ENCODE data around the gene CTSO. TPM values are rescaled to one million over a fixed set of nuclear protein-coding genes. Genes with fewer than 3 reads are reported as not detected.

Gene CTSO
- total and polyA plus RNA-seq, 2 experiments from 2014 or later = 0.44 to 0.83 TPM

DNA sequence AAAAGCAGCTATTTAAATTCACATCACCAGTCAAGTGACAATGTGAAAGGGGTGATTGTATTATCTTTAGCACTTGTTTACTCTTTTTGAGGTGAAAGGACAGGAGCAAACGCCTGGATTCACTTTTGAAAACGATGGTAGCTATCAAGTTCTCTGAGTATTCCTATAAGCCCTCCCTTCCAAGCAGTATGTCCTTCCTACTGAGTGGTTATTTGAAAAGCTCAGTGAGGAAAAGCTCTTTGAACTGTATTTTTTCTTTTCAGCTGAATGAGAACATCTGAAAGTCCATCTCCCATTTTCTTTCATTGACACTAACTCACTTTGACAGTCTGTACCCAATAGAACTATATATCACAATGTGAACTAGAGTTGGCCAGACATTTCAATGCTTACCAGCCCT is 9.1 kb upstream of the CTSO start:
- no peak for TF ChIP-seq EZH2 (IDR thresholded peaks at IDR 0.05; ENCODE audit: low read depth, unreplicated experiment)
- no peak for TF ChIP-seq JUNB (IDR thresholded peaks at IDR 0.05; ENCODE audit: unreplicated experiment)
- ATAC-seq = no peak
- no peaks in the 10 kb centered on the region for H3K9me3 Mint-ChIP-seq

GRCh38 chr4:155961575-155961974 is 7.9 kb upstream of the CTSO start:
- Histone ChIP-seq H3F3A (replicated peaks; ENCODE audit: low read depth) (no peaks in the 10 kb centered on the region), H3K4me2 (no peak overlapping the region), H3K36me3 (ENCODE audit: insufficient read depth) (no peaks in the 10 kb centered on the region), H3K27ac (ENCODE audit: low read depth) (no peak overlapping the region), H3K79me2 (replicated peaks; ENCODE audit: insufficient read depth) (no peaks in the 10 kb centered on the region), H3K4me1 (ENCODE audit: insufficient read depth) (no peaks in the 10 kb centered on the region; the same call in 1 of the 2 replicates), H3K4me3 (no peak overlapping the region), H3K9me2 (ENCODE audit: insufficient read depth) (0 out of 2 replicates have a peak, but pooled peaks cover 6% of the 10 kb centered on the region), H2AFZ (no peak overlapping the region), H3K27me3 (ENCODE audit: insufficient read depth) (no peaks in the 10 kb centered on the region), H4K20me1 (replicated peaks; ENCODE audit: insufficient read depth) (no peaks in the 10 kb centered on the region)
- ATAC-seq (no peak), DNase-seq (ENCODE audit: low spot score) (no peak)
- H3K4me1 Mint-ChIP-seq = peaks cover 5% of the 10 kb centered on the region; the same call in 2 of the 3 replicates
- H3K36me3 Mint-ChIP-seq (ENCODE audit: low read depth) = no peaks in the 10 kb centered on the region
- H3K9me3 Mint-ChIP-seq = no peaks in the 10 kb centered on the region
- no peak overlapping the region for H3K4me3 Mint-ChIP-seq
- TF ChIP-seq, protein P1, sequence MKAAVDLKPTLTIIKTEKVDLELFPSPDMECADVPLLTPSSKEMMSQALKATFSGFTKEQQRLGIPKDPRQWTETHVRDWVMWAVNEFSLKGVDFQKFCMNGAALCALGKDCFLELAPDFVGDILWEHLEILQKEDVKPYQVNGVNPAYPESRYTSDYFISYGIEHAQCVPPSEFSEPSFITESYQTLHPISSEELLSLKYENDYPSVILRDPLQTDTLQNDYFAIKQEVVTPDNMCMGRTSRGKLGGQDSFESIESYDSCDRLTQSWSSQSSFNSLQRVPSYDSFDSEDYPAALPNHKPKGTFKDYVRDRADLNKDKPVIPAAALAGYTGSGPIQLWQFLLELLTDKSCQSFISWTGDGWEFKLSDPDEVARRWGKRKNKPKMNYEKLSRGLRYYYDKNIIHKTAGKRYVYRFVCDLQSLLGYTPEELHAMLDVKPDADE (IDR thresholded peaks at IDR 0.05) = no peak
- TF ChIP-seq JUNB (IDR thresholded peaks at IDR 0.05; ENCODE audit: unreplicated experiment) (no peak), STAT1 (IDR thresholded peaks at IDR 0.05; ENCODE audit: unreplicated experiment) (no peak), ZNF331 (CRISPR knock-in tag; IDR thresholded peaks at IDR 0.05; ENCODE audit: low read depth) (no peak), EZH2phosphoT487 (IDR thresholded peaks at IDR 0.05; ENCODE audit: unreplicated experiment) (no peak)
- TF ChIP-seq, protein P2, sequence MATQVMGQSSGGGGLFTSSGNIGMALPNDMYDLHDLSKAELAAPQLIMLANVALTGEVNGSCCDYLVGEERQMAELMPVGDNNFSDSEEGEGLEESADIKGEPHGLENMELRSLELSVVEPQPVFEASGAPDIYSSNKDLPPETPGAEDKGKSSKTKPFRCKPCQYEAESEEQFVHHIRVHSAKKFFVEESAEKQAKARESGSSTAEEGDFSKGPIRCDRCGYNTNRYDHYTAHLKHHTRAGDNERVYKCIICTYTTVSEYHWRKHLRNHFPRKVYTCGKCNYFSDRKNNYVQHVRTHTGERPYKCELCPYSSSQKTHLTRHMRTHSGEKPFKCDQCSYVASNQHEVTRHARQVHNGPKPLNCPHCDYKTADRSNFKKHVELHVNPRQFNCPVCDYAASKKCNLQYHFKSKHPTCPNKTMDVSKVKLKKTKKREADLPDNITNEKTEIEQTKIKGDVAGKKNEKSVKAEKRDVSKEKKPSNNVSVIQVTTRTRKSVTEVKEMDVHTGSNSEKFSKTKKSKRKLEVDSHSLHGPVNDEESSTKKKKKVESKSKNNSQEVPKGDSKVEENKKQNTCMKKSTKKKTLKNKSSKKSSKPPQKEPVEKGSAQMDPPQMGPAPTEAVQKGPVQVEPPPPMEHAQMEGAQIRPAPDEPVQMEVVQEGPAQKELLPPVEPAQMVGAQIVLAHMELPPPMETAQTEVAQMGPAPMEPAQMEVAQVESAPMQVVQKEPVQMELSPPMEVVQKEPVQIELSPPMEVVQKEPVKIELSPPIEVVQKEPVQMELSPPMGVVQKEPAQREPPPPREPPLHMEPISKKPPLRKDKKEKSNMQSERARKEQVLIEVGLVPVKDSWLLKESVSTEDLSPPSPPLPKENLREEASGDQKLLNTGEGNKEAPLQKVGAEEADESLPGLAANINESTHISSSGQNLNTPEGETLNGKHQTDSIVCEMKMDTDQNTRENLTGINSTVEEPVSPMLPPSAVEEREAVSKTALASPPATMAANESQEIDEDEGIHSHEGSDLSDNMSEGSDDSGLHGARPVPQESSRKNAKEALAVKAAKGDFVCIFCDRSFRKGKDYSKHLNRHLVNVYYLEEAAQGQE (IDR thresholded peaks at IDR 0.05; ENCODE audit: unreplicated experiment) = no peak
- H3K27ac Mint-ChIP-seq = no peak overlapping the region
- no peaks in the 10 kb centered on the region for H3K27me3 Mint-ChIP-seq (ENCODE audit: insufficient read depth, low read depth, poor library complexity)

More for the DNA sequence above, 9.1 kb upstream of the CTSO start:
- Histone ChIP-seq H3K27ac (ENCODE audit: low read depth) (no peak overlapping the region), H3F3A (replicated peaks; ENCODE audit: low read depth) (no peaks in the 10 kb centered on the region), H3K79me2 (replicated peaks; ENCODE audit: insufficient read depth) (no peaks in the 10 kb centered on the region), H3K36me3 (ENCODE audit: insufficient read depth) (no peaks in the 10 kb centered on the region), H2AFZ (no peak overlapping the region), H3K4me3 (no peak overlapping the region), H4K20me1 (replicated peaks; ENCODE audit: insufficient read depth) (no peaks in the 10 kb centered on the region), H3K4me1 (ENCODE audit: insufficient read depth) (no peaks in the 10 kb centered on the region; the same call in 1 of the 2 replicates), H3K9me2 (ENCODE audit: insufficient read depth) (0 out of 2 replicates have a peak, but pooled peaks cover 6% of the 10 kb centered on the region), H3K27me3 (ENCODE audit: insufficient read depth) (no peaks in the 10 kb centered on the region), H3K4me2 (no peak overlapping the region)
- Mint-ChIP-seq H3K4me3 (no peak overlapping the region), H3K27ac (no peak overlapping the region), H3K4me1 (peaks cover 5% of the 10 kb centered on the region; the same call in 2 of the 3 replicates), H3K27me3 (ENCODE audit: insufficient read depth, low read depth, poor library complexity) (no peaks in the 10 kb centered on the region), H3K36me3 (ENCODE audit: low read depth) (no peaks in the 10 kb centered on the region)
- DNase-seq (ENCODE audit: low spot score) = no peak

Measured in GM23338 (cell line).